Measurements from ENCODE around the gene IMPG2. TPM values are rescaled to one million over a fixed set of nuclear protein-coding genes. Genes with fewer than 3 reads are reported as not detected.

The IMPG2 gene
- total RNA-seq, 1 experiment from 2014 or later: 0.13 TPM

DNA sequence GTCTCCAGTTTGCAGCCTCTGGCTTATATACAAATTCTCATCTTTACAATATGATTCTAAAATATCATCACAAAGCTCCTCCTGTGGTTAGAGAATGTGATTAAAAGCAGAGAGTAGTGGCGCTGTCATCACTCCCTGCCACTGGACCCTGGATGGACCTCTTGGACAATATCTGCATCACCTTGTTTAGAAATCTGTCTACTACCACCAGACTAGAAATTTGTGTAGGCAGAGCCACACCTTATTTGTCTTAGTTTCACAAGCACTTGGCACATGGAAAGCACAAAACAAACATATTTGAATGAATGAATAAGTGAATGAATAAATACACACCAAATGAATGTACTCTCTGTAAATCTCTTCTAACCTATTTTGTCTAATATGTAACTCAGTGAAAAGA lies 68.1 kb downstream of the IMPG2 start:
- no peak overlapping the region for H3K4me3 ChIP-seq (ENCODE audit: low read depth, low read length, poor library complexity, severe bottlenecking)
- DNase-seq (ENCODE audit: low spot score): no peak
- H3K27me3 ChIP-seq (replicated peaks; ENCODE audit: insufficient read depth, low read depth, low read length, poor library complexity): no peaks in the 10 kb centered on the region
- CTCF ChIA-PET: no interaction called here
- no peak overlapping the region for H3K27ac ChIP-seq (ENCODE audit: low read depth, low read length, poor library complexity, severe bottlenecking)
- TF ChIP-seq, protein P1, sequence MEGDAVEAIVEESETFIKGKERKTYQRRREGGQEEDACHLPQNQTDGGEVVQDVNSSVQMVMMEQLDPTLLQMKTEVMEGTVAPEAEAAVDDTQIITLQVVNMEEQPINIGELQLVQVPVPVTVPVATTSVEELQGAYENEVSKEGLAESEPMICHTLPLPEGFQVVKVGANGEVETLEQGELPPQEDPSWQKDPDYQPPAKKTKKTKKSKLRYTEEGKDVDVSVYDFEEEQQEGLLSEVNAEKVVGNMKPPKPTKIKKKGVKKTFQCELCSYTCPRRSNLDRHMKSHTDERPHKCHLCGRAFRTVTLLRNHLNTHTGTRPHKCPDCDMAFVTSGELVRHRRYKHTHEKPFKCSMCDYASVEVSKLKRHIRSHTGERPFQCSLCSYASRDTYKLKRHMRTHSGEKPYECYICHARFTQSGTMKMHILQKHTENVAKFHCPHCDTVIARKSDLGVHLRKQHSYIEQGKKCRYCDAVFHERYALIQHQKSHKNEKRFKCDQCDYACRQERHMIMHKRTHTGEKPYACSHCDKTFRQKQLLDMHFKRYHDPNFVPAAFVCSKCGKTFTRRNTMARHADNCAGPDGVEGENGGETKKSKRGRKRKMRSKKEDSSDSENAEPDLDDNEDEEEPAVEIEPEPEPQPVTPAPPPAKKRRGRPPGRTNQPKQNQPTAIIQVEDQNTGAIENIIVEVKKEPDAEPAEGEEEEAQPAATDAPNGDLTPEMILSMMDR (conservative IDR thresholded peaks at IDR 0.05; ENCODE audit: low read depth, low read length): no peak
- no peak for TF ChIP-seq EZH2 (IDR thresholded peaks at IDR 0.05; ENCODE audit: borderline replicate concordance, low read depth, low read length, poor library complexity, severe bottlenecking)
- POLR2A ChIA-PET (ENCODE audit: low non-redundant PET): no interaction called here
- H3K9me3 ChIP-seq (ENCODE audit: low read depth, low read length, poor library complexity, severe bottlenecking): no peaks in the 10 kb centered on the region
- intact Hi-C loops (cut with micrococcal nuclease; ENCODE audit: unreplicated experiment): no loop called here
- H3K4me1 ChIP-seq (ENCODE audit: insufficient read depth, low read length, poor library complexity, severe bottlenecking): no peaks in the 10 kb centered on the region
- no TSS peak for BruUV-seq (replicated peaks)
- no peaks in the 10 kb centered on the region for H3K36me3 ChIP-seq (ENCODE audit: insufficient read depth, low read length, poor library complexity, severe bottlenecking)

DNA sequence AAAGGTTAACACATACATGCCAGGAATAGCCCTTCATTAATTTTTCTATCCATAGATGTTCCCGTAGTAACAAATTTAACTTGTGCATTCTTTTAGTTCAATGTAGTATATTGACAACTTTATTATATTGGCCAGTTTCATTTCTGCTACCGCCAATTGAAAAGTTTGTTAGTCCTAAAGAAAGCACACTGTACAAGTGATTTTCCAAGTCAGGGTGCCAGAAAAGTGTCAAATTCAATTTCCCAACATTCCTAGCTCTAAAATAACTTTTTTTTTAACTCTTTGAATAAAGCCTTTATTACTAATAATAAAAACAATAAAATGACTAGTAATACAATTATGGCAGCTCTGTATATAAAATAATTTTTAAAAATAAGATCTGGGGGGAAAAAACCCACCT lies 68.9 kb downstream of the IMPG2 start:
- no peaks in the 10 kb centered on the region for H3K9me3 ChIP-seq (ENCODE audit: low read depth, low read length, poor library complexity, severe bottlenecking)
- TF ChIP-seq, protein P1 (conservative IDR thresholded peaks at IDR 0.05; ENCODE audit: low read depth, low read length): no peak
- TF ChIP-seq EZH2 (IDR thresholded peaks at IDR 0.05; ENCODE audit: borderline replicate concordance, low read depth, low read length, poor library complexity, severe bottlenecking): no peak
- no peaks in the 10 kb centered on the region for H3K27me3 ChIP-seq (replicated peaks; ENCODE audit: insufficient read depth, low read depth, low read length, poor library complexity)
- DNase-seq (ENCODE audit: low spot score): no peak
- ChIA-PET CTCF (no interaction called here), POLR2A (ENCODE audit: low non-redundant PET) (no interaction called here)
- H3K36me3 ChIP-seq (ENCODE audit: insufficient read depth, low read length, poor library complexity, severe bottlenecking): no peaks in the 10 kb centered on the region
- BruUV-seq (replicated peaks): no TSS peak
- H3K4me3 ChIP-seq (ENCODE audit: low read depth, low read length, poor library complexity, severe bottlenecking): no peak overlapping the region
- no peak overlapping the region for H3K27ac ChIP-seq (ENCODE audit: low read depth, low read length, poor library complexity, severe bottlenecking)
- intact Hi-C loops (cut with micrococcal nuclease; ENCODE audit: unreplicated experiment): no loop called here
- H3K4me1 ChIP-seq (ENCODE audit: insufficient read depth, low read length, poor library complexity, severe bottlenecking): no peaks in the 10 kb centered on the region

DNA sequence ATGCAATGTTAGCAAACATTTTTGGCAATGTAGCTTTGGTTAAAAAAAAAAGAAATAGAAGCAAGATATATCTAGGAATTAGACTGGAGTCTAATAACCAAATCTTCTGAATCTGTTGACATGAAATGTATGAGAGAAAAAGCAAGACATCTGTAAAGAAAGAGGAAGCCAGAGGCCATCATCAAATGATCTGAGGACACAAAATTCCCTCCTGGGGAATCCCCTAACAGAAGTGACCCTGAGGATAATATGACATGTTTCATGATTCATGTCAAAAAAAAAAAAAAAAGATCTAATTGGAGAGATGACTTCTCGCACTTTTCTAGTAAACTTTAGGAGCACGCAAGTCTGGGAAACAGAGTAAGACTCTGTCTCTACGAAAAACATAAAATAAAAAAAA lies 70.9 kb downstream of the IMPG2 start:
- Histone ChIP-seq H3K4me1 (ENCODE audit: insufficient read depth, low read length, poor library complexity, severe bottlenecking) (no peaks in the 10 kb centered on the region), H3K27ac (ENCODE audit: low read depth, low read length, poor library complexity, severe bottlenecking) (no peak overlapping the region), H3K27me3 (replicated peaks; ENCODE audit: insufficient read depth, low read depth, low read length, poor library complexity) (no peaks in the 10 kb centered on the region), H3K9me3 (ENCODE audit: low read depth, low read length, poor library complexity, severe bottlenecking) (no peaks in the 10 kb centered on the region), H3K4me3 (ENCODE audit: low read depth, low read length, poor library complexity, severe bottlenecking) (no peak overlapping the region), H3K36me3 (ENCODE audit: insufficient read depth, low read length, poor library complexity, severe bottlenecking) (no peaks in the 10 kb centered on the region)
- CTCF ChIA-PET: no interaction called here
- TF ChIP-seq EZH2 (IDR thresholded peaks at IDR 0.05; ENCODE audit: borderline replicate concordance, low read depth, low read length, poor library complexity, severe bottlenecking): no peak
- TF ChIP-seq, protein P1 (conservative IDR thresholded peaks at IDR 0.05; ENCODE audit: low read depth, low read length): no peak
- BruUV-seq (replicated peaks): no TSS peak
- no peak for DNase-seq (ENCODE audit: low spot score)
- POLR2A ChIA-PET (ENCODE audit: low non-redundant PET): no interaction called here
- intact Hi-C loops (cut with micrococcal nuclease; ENCODE audit: unreplicated experiment): no loop called here

Data from A673 (cell line).